Measurements from ENCODE around the gene ZNF774. TPM values are rescaled to one million over a fixed set of nuclear protein-coding genes. Genes with fewer than 3 reads are reported as not detected.
A peak's percentile ranks its signal among the peaks of the same experiment; 100 is the strongest.

The ZNF774 gene
- total and polyA plus RNA-seq, 2 of the 13 experiments (the other 11 are each of a cell fraction or from before 2014, with no cell fraction given): 0.59 to 1.4 TPM

DNA sequence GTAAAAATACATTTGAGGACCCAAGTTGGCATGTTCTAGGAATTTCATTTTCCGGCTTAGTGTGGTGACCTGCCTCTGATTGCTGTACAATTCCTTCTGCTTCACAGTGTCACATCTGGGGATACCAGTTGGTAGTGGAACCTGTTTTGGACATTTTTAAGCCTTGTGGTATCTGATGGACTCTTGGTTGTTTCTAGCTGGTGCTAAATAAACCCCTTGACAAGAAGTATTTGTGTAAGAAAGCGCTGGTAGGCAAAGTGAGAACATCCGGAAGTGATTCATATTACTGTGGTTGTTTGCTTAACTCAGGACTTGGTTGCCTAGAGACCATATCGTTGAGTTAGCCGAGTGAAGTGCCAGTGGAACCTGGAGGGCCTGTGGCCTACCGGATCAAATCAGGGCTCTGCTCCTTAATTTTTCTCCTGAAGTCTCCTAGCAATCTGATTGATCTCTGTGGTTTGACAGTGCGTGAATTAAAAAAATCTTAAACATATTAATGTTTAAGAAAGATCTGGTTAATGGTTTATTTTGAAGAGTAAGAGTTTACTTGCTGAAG, 48.8 kb downstream of the ZNF774 start (continued):
- TF ChIP-seq, protein P1, sequence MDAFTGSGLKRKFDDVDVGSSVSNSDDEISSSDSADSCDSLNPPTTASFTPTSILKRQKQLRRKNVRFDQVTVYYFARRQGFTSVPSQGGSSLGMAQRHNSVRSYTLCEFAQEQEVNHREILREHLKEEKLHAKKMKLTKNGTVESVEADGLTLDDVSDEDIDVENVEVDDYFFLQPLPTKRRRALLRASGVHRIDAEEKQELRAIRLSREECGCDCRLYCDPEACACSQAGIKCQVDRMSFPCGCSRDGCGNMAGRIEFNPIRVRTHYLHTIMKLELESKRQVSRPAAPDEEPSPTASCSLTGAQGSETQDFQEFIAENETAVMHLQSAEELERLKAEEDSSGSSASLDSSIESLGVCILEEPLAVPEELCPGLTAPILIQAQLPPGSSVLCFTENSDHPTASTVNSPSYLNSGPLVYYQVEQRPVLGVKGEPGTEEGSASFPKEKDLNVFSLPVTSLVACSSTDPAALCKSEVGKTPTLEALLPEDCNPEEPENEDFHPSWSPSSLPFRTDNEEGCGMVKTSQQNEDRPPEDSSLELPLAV (CRISPR knock-in tag; conservative IDR thresholded peaks at IDR 0.05; ENCODE audit: low read depth): no peak
- TF ChIP-seq ZNF121 (CRISPR knock-in tag; IDR thresholded peaks at IDR 0.05): no peak
- TF ChIP-seq JUN (CRISPR knock-in tag; IDR thresholded peaks at IDR 0.05): no peak
- TF ChIP-seq ZNF234 (CRISPR knock-in tag; conservative IDR thresholded peaks at IDR 0.05): no peak
- TF ChIP-seq, protein P2, sequence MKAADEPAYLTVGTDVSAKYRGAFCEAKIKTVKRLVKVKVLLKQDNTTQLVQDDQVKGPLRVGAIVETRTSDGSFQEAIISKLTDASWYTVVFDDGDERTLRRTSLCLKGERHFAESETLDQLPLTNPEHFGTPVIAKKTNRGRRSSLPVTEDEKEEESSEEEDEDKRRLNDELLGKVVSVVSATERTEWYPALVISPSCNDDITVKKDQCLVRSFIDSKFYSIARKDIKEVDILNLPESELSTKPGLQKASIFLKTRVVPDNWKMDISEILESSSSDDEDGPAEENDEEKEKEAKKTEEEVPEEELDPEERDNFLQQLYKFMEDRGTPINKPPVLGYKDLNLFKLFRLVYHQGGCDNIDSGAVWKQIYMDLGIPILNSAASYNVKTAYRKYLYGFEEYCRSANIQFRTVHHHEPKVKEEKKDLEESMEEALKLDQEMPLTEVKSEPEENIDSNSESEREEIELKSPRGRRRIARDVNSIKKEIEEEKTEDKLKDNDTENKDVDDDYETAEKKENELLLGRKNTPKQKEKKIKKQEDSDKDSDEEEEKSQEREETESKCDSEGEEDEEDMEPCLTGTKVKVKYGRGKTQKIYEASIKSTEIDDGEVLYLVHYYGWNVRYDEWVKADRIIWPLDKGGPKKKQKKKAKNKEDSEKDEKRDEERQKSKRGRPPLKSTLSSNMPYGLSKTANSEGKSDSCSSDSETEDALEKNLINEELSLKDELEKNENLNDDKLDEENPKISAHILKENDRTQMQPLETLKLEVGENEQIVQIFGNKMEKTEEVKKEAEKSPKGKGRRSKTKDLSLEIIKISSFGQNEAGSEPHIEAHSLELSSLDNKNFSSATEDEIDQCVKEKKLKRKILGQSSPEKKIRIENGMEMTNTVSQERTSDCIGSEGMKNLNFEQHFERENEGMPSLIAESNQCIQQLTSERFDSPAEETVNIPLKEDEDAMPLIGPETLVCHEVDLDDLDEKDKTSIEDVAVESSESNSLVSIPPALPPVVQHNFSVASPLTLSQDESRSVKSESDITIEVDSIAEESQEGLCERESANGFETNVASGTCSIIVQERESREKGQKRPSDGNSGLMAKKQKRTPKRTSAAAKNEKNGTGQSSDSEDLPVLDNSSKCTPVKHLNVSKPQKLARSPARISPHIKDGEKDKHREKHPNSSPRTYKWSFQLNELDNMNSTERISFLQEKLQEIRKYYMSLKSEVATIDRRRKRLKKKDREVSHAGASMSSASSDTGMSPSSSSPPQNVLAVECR (CRISPR knock-in tag; IDR thresholded peaks at IDR 0.05; ENCODE audit: borderline replicate concordance): peak; percentile 57; the same call in 1 of the 2 replicates
- TF ChIP-seq HOXA9 (CRISPR knock-in tag; IDR thresholded peaks at IDR 0.05; ENCODE audit: borderline replicate concordance): no peak
- TF ChIP-seq ZSCAN25 (CRISPR knock-in tag; IDR thresholded peaks at IDR 0.05): no peak
- no peak for TF ChIP-seq CAMTA2 (CRISPR knock-in tag; IDR thresholded peaks at IDR 0.05; ENCODE audit: borderline replicate concordance)
- TF ChIP-seq SRSF9 (IDR thresholded peaks at IDR 0.05; ENCODE audit: borderline replicate concordance, insufficient read depth, low read depth, low read length, poor library complexity, severe bottlenecking): no peak
- TF ChIP-seq SALL2 (CRISPR knock-in tag; IDR thresholded peaks at IDR 0.05): no peak
- TF ChIP-seq ZNF549 (CRISPR knock-in tag; IDR thresholded peaks at IDR 0.05): no peak
- TF ChIP-seq ZNF430 (CRISPR knock-in tag; IDR thresholded peaks at IDR 0.05): no peak
- no peak for TF ChIP-seq SMARCC2 (IDR thresholded peaks at IDR 0.05)
- TF ChIP-seq ZNF33A (CRISPR knock-in tag; IDR thresholded peaks at IDR 0.05; ENCODE audit: borderline replicate concordance): no peak
- peak; percentile 24; the same call in 1 of the 2 replicates for TF ChIP-seq ZFP1 (CRISPR knock-in tag; IDR thresholded peaks at IDR 0.05)
- no peak for TF ChIP-seq ISL2 (CRISPR knock-in tag; IDR thresholded peaks at IDR 0.05)
- no peak for TF ChIP-seq ZFP90 (CRISPR knock-in tag; IDR thresholded peaks at IDR 0.05; ENCODE audit: borderline replicate concordance)
- no peak for TF ChIP-seq RNF2 (conservative IDR thresholded peaks at IDR 0.05; ENCODE audit: low read depth)
- no peak for TF ChIP-seq THYN1 (CRISPR knock-in tag; IDR thresholded peaks at IDR 0.05; ENCODE audit: borderline replicate concordance, low read depth)
- TF ChIP-seq NR2F2 (IDR thresholded peaks at IDR 0.05; ENCODE audit: borderline replicate concordance, low read depth): no peak
- peak; percentile 76 for TF ChIP-seq FOXA3 (CRISPR knock-in tag; IDR thresholded peaks at IDR 0.05)
- TF ChIP-seq, protein P3, sequence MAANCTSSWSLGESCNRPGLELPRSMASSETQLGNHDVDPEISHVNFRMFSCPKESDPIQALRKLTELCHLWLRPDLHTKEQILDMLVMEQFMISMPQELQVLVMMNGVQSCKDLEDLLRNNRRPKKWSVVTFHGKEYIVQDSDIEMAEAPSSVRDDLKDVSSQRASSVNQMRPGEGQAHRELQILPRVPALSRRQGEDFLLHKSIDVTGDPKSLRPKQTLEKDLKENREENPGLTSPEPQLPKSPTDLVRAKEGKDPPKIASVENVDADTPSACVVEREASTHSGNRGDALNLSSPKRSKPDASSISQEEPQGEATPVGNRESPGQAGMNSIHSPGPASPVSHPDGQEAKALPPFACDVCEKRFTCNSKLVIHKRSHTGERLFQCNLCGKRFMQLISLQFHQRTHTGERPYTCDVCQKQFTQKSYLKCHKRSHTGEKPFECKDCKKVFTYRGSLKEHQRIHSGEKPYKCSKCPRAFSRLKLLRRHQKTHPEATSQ (CRISPR knock-in tag; IDR thresholded peaks at IDR 0.05; ENCODE audit: borderline replicate concordance): no peak
- no peak for TF ChIP-seq ZNF20 (CRISPR knock-in tag; IDR thresholded peaks at IDR 0.05)
